Activated T-cell treated with anti-CD3 and anti-CD28 coated beads for 24 hours (primary cell): ENCODE measurements around the gene CYP2W1.
"Not testable (repeated sequence)": the region's sequence is repeated elsewhere in the genome, so short reads cannot be mapped to it uniquely, and the experiment has no call there.

Experiments
- DNase-seq: peaks from one replicate; pipeline ENCODE4 v3.0.0-alpha.2; 2020; ENCODE audit warnings: low read depth

CYP2W1 gene

GRCh38 chr7:983004-983615, at the start of gene CYP2W1:
TSS of gene CYP2W1 (plus strand) at chr7:983181. CDS start at chr7:983212, 31 bp downstream.
- DNase-seq = no peak

- no peak for DNase-seq
Measured at GRCh38 chr7:934469-935163, 48.4 kb upstream of the CYP2W1 start.

- no peak for DNase-seq
Measured at GRCh38 chr7:935164-935873, 47.7 kb upstream of the CYP2W1 start.

- no peak for DNase-seq
Measured at GRCh38 chr7:935874-936385, 47.1 kb upstream of the CYP2W1 start.

- no peak for DNase-seq
Measured at GRCh38 chr7:936386-937054, 46.5 kb upstream of the CYP2W1 start.

- DNase-seq = no peak
Measured at GRCh38 chr7:937856-938484, 45.0 kb upstream of the CYP2W1 start.

- DNase-seq = no peak
Measured at GRCh38 chr7:938546-939185, 44.3 kb upstream of the CYP2W1 start.

GRCh38 chr7:939843-940242, 43.1 kb upstream of the CYP2W1 start:
- DNase-seq = no peak

GRCh38 chr7:940599-941408, 42.2 kb upstream of the CYP2W1 start:
- no peak for DNase-seq

- not testable (repeated sequence) for DNase-seq
Measured at GRCh38 chr7:943793-944192, 39.2 kb upstream of the CYP2W1 start.

GRCh38 chr7:944744-945143, 38.2 kb upstream of the CYP2W1 start:
- DNase-seq = no peak

- DNase-seq = no peak
Measured at GRCh38 chr7:945147-945555, 37.8 kb upstream of the CYP2W1 start.

GRCh38 chr7:945556-946255, 37.3 kb upstream of the CYP2W1 start:
- DNase-seq = no peak

- DNase-seq = no peak
Measured at GRCh38 chr7:946256-946996, 36.6 kb upstream of the CYP2W1 start.

- no peak for DNase-seq
Measured at GRCh38 chr7:947391-948210, 35.4 kb upstream of the CYP2W1 start.

- DNase-seq = no peak
Measured at GRCh38 chr7:949021-949934, 33.7 kb upstream of the CYP2W1 start.

- DNase-seq = no peak
Measured at GRCh38 chr7:951881-952547, 31.0 kb upstream of the CYP2W1 start.
